Neuronal stem cell (in vitro differentiated cells): Measurements from ENCODE around the gene PRKN.
A peak's percentile ranks its signal among the peaks of the same experiment; 100 is the strongest.

Experiments
- DNase-seq: peaks from one replicate; pipeline ENCODE4 v3.0.0-alpha.2; 2013; ENCODE audit warnings: low spot score
- H2AFZ ChIP-seq: one replicate; pipeline ENCODE4 v1.6.1; 2013; ENCODE audit warnings: mild to moderate bottlenecking, low read length, inconsistent platforms
- H2AK5ac ChIP-seq: 2 replicates; pipeline ENCODE4 v1.6.1; 2013; ENCODE audit warnings: low read depth, mild to moderate bottlenecking, inconsistent platforms, low read length, moderate library complexity, mixed read lengths
- H2BK120ac ChIP-seq: 2 replicates; pipeline ENCODE4 v1.6.1; 2013; ENCODE audit warnings: low read depth, mild to moderate bottlenecking, inconsistent platforms, low read length, moderate library complexity, mixed read lengths
- H2BK12ac ChIP-seq: one replicate; pipeline ENCODE4 v1.6.1; 2013; ENCODE audit warnings: low read length, inconsistent platforms
- H2BK15ac ChIP-seq: 2 replicates; pipeline ENCODE4 v1.6.1; 2013; ENCODE audit warnings: mild to moderate bottlenecking, low read length, inconsistent platforms, mixed read lengths
- H2BK5ac ChIP-seq: one replicate; pipeline ENCODE4 v1.6.1; 2013; ENCODE audit warnings: inconsistent platforms, mild to moderate bottlenecking, low read length, moderate library complexity
- H3K14ac ChIP-seq: one replicate; pipeline ENCODE4 v1.6.1; 2013; ENCODE audit warnings: low read length, inconsistent platforms
- H3K18ac ChIP-seq: 2 replicates; pipeline ENCODE4 v1.6.1; 2013; ENCODE audit warnings: low read length, inconsistent platforms
- H3K23ac ChIP-seq: 2 replicates; pipeline ENCODE4 v1.6.1; 2013; ENCODE audit warnings: low read depth, mild to moderate bottlenecking, mixed read lengths, low read length, inconsistent platforms; ENCODE audit not compliant: poor library complexity
- H3K27ac ChIP-seq: replicated peaks from 3 replicates; pipeline ENCODE4 v1.5.1; 2013; ENCODE audit warnings: low read length, inconsistent platforms
- H3K27me3 ChIP-seq, 3 experiments: 2 replicates each; pipeline ENCODE4 v1.6.1; 2013; ENCODE audit warnings: low read length in 3 of 3, mild to moderate bottlenecking in 2 of 3, inconsistent platforms in 1 of 3, low read depth in 1 of 3, mixed read lengths in 1 of 3, moderate library complexity in 1 of 3; ENCODE audit not compliant: control insufficient read depth in 3 of 3, insufficient read depth in 3 of 3
- H3K36me3 ChIP-seq, 2 donors: replicated peaks in 1 of 2; 2 replicates each; pipeline ENCODE4 v1.6.1; 2013; ENCODE audit warnings: low read length in 2 of 2; ENCODE audit not compliant: control insufficient read depth in 2 of 2, insufficient read depth in 2 of 2
- H3K4ac ChIP-seq: 2 replicates; pipeline ENCODE4 v1.6.1; 2013; ENCODE audit warnings: inconsistent platforms, mild to moderate bottlenecking, low read length, moderate library complexity
- H3K4me1 ChIP-seq, 2 donors: 1 replicate in 1 of 2; 2 replicates in 1 of 2; pipeline ENCODE4 v1.6.1; 2013; ENCODE audit warnings: low read length in 2 of 2, low read depth in 1 of 2; ENCODE audit not compliant: control insufficient read depth in 2 of 2, insufficient read depth in 1 of 2
- H3K4me2 ChIP-seq: one replicate; pipeline ENCODE4 v1.6.1; 2013; ENCODE audit warnings: mild to moderate bottlenecking, low read length, inconsistent platforms; ENCODE audit not compliant: insufficient read depth, poor library complexity, severe bottlenecking
- H3K4me3 ChIP-seq, 2 donors: 2 replicates each; pipeline ENCODE4 v1.5.1; 2013; ENCODE audit warnings: low read length in 2 of 2, mild to moderate bottlenecking in 2 of 2, inconsistent platforms in 1 of 2, moderate library complexity in 1 of 2
- H3K79me1 ChIP-seq: one replicate; pipeline ENCODE4 v1.6.1; 2013; ENCODE audit warnings: low read depth, mild to moderate bottlenecking, inconsistent platforms, low read length, moderate library complexity
- H3K9ac ChIP-seq: one replicate; pipeline ENCODE4 v1.6.1; 2013; ENCODE audit warnings: mild to moderate bottlenecking, low read depth, low read length, inconsistent platforms; ENCODE audit not compliant: poor library complexity
- H3K9me3 ChIP-seq, 2 donors: replicated peaks in 1 of 2; 2 replicates each; pipeline versions ENCODE3 to v1.6.1; 2013; ENCODE audit warnings: low read length in 2 of 2, mild to moderate bottlenecking in 2 of 2, inconsistent platforms in 1 of 2, low read depth in 1 of 2, mixed read lengths in 1 of 2, moderate library complexity in 1 of 2; ENCODE audit not compliant: control insufficient read depth in 2 of 2, insufficient read depth in 1 of 2
- H4K8ac ChIP-seq: one replicate; pipeline ENCODE4 v1.6.1; 2013; ENCODE audit warnings: low read depth, mild to moderate bottlenecking, inconsistent platforms, low read length, moderate library complexity
- H4K91ac ChIP-seq: one replicate; pipeline ENCODE4 v1.6.1; 2013; ENCODE audit warnings: low read length, low read depth, mild to moderate bottlenecking, inconsistent platforms; ENCODE audit not compliant: poor library complexity
- WGBS, 2 donors: extraction: QIAGEN DNeasy Blood & Tissue Kit; methylation state at CpG; one replicate each; pipeline ENCODE4 v1.1.7; 2013; ENCODE audit warnings: missing lambda C conversion rate in 2 of 2, mixed read lengths in 1 of 2; ENCODE audit not compliant: insufficient read length in 2 of 2, insufficient replicate concordance in 1 of 2; ENCODE audit errors: extremely low coverage in 2 of 2; 5-methylcytosine and 5-hydroxymethylcytosine counted together

PRKN gene

GRCh38 chr6:162005372-162005771 lies 722.2 kb downstream of the PRKN start:
- Histone ChIP-seq H2AK5ac (no peak overlapping the region), H2BK15ac (no peak overlapping the region), H3K27ac (no peak overlapping the region), H2AFZ (no peak overlapping the region), H2BK5ac (no peak overlapping the region), H2BK120ac (no peak overlapping the region), H3K27me3 (no peaks in the 10 kb centered on the region), H3K4me3 (no peak overlapping the region), H3K4me1 (peaks cover 0 to 3% of the 10 kb centered on the region in 2 donors), H3K9ac (no peak overlapping the region), H3K14ac (no peak overlapping the region), H3K36me3 (peaks cover 0 to 1% of the 10 kb centered on the region in 2 donors), H3K9me3 (no peaks in the 10 kb centered on the region), H3K4me2 (no peak overlapping the region), H3K4ac (no peak overlapping the region), H4K8ac (no peak overlapping the region), H3K18ac (no peak overlapping the region), H3K79me1 (no peaks in the 10 kb centered on the region), H4K91ac (no peak overlapping the region), H3K23ac (no peak overlapping the region), H2BK12ac (no peak overlapping the region)
- no CpG with 5 or more reads among the region's 4 CpGs for WGBS, 2 donors
- DNase-seq, result no peak

- H2BK120ac ChIP-seq, result no peak overlapping the region
- no peak overlapping the region for H3K14ac ChIP-seq
- no peak overlapping the region for H3K4me2 ChIP-seq
- no peak overlapping the region for H2AFZ ChIP-seq
- no peak overlapping the region for H2AK5ac ChIP-seq
- no peak overlapping the region for H3K9ac ChIP-seq
- H2BK5ac ChIP-seq, result no peak overlapping the region
- H3K79me1 ChIP-seq, result no peaks in the 10 kb centered on the region
- H3K18ac ChIP-seq, result no peak overlapping the region
- no peak overlapping the region for H2BK12ac ChIP-seq
- H4K91ac ChIP-seq, result no peak overlapping the region
- WGBS, 2 donors, result no CpG with 5 or more reads among the region's 9 CpGs
- H3K27ac ChIP-seq, result no peak overlapping the region
- no peaks in the 10 kb centered on the region for H3K27me3 ChIP-seq
- H3K9me3 ChIP-seq, result peaks cover 2 to 3% of the 10 kb centered on the region in 2 donors
- no peaks in the 10 kb centered on the region for H3K4me1 ChIP-seq
- no peaks in the 10 kb centered on the region for H3K36me3 ChIP-seq
- H2BK15ac ChIP-seq, result no peak overlapping the region
- H4K8ac ChIP-seq, result no peak overlapping the region
- H3K23ac ChIP-seq, result no peak overlapping the region
- no peak overlapping the region for H3K4ac ChIP-seq
- no peak for DNase-seq
- no peak overlapping the region for H3K4me3 ChIP-seq
Measured at GRCh38 chr6:161996783-161997182, 730.8 kb downstream of the PRKN start.

GRCh38 chr6:161985876-161986423 lies 741.6 kb downstream of the PRKN start:
- Histone ChIP-seq H2BK15ac (no peak overlapping the region), H3K4ac (no peak overlapping the region), H3K27ac (no peak overlapping the region)

GRCh38 chr6:161984713-161985112 lies 742.9 kb downstream of the PRKN start:
- Histone ChIP-seq H2BK12ac (no peak overlapping the region), H2AFZ (peak overlapping the region; percentile 38), H3K4me3 (no peak overlapping the region), H3K9me3 (peaks cover under 1 to 5% of the 10 kb centered on the region in 2 donors), H3K27ac (no peak overlapping the region), H4K8ac (no peak overlapping the region), H4K91ac (no peak overlapping the region), H3K9ac (no peak overlapping the region), H3K18ac (peak overlapping the region; percentile 35), H3K14ac (no peak overlapping the region), H3K4ac (no peak overlapping the region), H3K79me1 (no peaks in the 10 kb centered on the region), H3K4me1 (peaks cover 1 to 22% of the 10 kb centered on the region in 2 donors), H3K4me2 (no peak overlapping the region), H2AK5ac (no peak overlapping the region), H2BK15ac (no peak overlapping the region), H3K23ac (no peak overlapping the region), H3K36me3 (no peaks in the 10 kb centered on the region), H3K27me3 (no peaks in the 10 kb centered on the region), H2BK120ac (no peak overlapping the region), H2BK5ac (no peak overlapping the region)
- WGBS, 2 donors, result no CpG with 5 or more reads among the region's 4 CpGs
- DNase-seq, result no peak

More at GRCh38 chr6:161985876-161986423, 741.6 kb downstream of the PRKN start:
- Histone ChIP-seq H3K14ac (no peak overlapping the region), H3K23ac (no peak overlapping the region), H3K9me3 (peaks cover 8 to 9% of the 10 kb centered on the region in 2 donors), H3K36me3 (no peaks in the 10 kb centered on the region), H2BK12ac (no peak overlapping the region), H2BK5ac (no peak overlapping the region), H3K4me2 (no peak overlapping the region), H3K79me1 (no peaks in the 10 kb centered on the region), H4K91ac (no peak overlapping the region), H3K4me1 (peaks cover 1 to 18% of the 10 kb centered on the region in 2 donors), H3K4me3 (no peak overlapping the region), H2AK5ac (no peak overlapping the region), H2BK120ac (no peak overlapping the region), H3K18ac (no peak overlapping the region), H3K9ac (no peak overlapping the region), H2AFZ (no peak overlapping the region), H3K27me3 (no peaks in the 10 kb centered on the region), H4K8ac (no peak overlapping the region)
- WGBS, 2 donors, result no CpG with 5 or more reads among the region's 3 CpGs
- no peak for DNase-seq
